Activated CD4-positive, alpha-beta T cell treated with anti-CD3 and anti-CD28 coated beads, Interleukin-2, amount 50 U/mL, for 24 hours (primary cell): Measurements from ENCODE around the gene HIVEP1.

Source experiments
- DNase-seq, 2 donors: peaks; one replicate each; pipeline ENCODE4 v3.0.0-alpha.2; 2020; ENCODE audit warnings: low read depth in 1 of 2, low spot score in 1 of 2

Gene HIVEP1

DNA sequence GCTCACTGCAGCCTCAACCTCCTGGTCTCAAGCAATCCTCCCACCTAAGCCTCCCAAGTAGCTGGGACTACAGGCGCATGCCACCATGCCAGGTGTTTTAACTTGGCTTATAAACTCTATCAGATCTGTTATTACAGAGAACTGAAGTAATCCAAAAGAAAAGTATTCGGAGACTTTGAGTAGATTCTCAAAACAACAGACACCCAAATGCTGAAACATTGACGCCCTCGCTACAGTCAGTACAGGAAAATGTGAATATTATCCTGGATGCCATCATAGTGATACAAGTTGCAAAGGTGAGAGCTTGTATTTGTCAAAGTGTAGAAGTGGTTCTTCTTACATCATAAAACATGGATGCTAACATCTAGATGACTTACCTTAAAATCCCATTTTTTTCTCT, 169.4 kb downstream of the HIVEP1 start:
- DNase-seq, result no peak

DNA sequence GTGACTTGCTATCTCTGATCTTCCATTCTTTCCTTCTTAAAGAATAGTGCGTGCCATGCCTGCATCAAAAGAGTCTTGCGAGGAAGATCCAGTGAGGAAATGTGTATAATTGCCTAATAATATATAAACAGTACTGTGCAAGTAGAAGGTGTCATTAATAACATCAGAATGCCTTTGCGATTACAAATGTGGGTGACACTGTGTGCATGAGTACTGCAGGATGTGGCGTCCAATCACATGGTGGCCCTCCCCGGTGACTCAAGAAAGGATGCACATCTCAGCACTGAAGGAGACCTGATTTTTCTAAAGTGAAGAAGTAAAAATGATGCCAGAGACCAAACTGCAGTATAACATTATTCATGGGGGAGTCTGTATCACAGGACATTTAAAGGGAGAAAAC, 170.6 kb downstream of the HIVEP1 start:
- no peak for DNase-seq

DNA sequence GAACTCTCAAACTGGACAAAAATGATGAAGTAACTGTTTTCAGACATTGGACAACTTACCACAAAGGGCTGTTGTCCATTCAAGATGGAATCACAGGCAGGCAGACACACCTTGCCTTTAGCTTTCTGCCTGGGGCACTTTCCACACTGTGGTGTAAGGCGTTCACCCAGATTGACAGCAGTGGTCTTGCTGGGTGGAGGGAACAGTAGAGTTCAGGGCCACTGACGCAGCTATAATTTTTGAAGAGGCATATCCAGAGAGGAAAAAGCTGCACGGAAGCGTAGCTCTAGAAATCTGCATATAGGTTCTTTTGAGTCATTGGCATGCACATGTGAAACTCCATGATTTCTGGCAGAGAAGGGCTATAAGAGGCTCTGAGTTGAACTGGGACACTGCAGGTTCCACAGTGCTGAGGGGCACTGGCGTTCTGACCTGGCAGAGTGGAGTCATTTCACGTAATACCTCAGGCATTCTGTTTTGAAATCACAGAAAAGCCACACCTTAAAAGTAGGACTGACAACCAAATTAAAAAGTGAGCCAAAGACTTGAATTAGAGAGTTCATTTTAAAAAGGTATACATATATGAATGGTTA, 173.1 kb downstream of the HIVEP1 start:
- DNase-seq, result no peak

DNA sequence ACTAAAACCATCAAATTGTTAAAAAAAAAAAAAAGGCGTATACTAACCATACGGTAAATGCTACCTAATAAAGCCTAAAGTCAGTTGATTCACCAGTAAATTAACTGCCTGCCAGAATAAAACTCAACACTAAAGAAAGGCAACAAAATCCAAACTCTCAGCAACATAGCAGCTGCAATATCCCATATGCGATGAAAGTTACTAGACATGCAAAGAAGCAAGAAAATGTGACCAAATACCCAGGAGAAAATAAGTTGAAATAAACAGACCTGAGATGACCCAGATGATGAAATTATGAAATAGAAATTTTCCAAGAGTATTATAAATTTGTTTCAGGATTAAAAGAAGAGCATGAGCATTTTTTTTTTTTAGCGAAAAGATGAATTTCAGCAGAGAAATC, 174.4 kb downstream of the HIVEP1 start:
- DNase-seq, result no peak

DNA sequence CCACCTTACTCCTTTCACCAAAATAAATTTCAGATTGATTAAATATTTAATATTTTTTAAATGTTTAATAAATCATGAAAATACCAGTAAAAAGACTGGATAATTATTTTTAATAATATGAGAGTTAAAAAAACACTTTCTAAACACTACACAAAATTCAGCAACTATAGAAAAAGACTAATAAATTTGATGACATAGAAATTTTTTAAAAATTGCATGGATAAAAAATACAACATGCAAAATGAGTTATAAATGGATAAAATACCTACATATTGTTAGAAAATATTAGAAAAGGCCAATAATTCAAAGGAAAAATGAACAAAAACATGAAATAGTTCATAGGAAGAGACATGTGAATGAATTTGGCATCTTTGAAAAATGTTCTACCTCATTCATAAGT, 177.0 kb downstream of the HIVEP1 start:
- no peak for DNase-seq

DNA sequence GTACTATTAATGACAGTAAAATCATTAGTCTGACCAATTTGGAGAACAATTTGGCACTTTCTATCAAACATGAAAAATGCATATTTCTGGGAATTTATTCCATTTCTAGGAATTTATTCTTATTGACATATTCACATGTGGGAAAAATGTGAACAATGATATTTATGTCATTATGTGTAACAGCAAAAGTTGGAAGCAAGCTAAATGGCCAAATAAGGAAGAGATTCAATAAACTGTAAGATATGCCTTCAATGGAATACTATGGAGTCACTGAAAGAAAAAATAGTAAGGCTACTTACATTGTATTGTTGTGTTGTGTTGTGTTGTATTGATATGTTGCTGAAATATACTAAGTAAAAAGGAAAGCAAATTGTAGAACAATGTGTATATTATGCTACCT, 177.5 kb downstream of the HIVEP1 start:
- no peak for DNase-seq

DNA sequence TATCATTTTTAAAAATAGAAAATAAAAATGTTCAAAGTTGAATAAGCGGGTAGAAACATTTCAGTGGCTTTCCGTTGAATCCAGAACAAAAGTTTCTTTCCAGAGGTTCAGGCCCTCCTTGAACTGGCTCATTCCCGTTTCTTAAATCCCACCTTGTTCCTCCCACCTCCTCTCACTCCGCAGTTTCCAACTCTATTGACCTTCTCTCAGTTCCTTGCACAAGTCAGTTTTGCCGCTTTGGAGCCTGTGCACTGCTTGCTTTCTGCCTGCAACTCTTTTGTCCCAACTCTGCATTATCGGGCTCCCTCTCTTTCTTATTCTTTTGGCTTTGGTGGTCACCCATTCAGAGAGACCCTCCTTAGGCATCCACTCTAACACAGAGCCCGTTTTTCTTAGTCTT, 178.1 kb downstream of the HIVEP1 start:
- DNase-seq, result no peak

DNA sequence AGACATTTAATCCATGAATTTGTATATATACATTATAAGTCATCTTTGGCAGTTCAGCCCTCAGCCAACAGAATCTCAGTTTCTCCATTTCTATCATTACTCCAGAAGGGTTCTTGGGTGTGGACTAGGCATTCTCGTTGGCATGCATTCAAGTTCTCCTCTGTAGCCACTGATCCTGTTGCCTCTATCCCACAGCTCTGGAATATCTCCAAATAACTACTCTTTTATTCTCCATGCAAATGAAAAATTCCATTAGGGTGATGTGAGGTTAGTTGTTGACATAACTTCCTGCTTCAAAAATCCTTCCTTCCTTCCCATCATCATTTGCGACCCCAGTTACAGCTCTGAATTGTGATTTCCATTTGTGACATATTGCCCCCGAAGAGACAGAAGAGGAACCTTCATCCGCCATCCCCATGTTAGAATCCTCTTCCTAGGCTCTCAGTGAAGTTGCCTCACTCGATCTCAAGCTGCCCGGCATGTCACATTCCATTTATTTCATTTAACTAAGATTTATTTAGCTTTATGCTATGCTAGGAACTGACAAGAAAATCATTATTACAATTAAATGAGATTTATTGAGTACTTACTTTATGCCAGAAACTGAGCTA, 184.3 kb downstream of the HIVEP1 start:
- no peak for DNase-seq

DNA sequence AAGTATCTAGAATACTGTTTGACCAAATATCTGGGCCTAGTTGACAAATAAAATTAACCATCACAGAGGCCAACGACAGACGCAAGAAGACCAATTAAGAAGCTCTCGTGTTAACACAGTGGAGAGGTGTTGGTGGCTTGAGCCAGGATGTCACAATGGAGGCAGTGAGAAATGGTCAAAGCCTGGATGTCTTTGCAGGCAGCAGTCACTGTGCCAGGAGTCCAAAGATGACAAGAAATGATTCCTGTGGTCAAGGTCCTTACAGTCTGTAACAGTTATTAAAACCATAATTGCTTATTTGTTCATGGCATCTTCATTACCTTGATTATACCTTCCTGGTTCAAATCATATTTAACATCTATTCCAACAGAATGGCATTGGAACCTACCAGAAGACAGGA, 186.7 kb downstream of the HIVEP1 start:
- DNase-seq, result no peak

DNA sequence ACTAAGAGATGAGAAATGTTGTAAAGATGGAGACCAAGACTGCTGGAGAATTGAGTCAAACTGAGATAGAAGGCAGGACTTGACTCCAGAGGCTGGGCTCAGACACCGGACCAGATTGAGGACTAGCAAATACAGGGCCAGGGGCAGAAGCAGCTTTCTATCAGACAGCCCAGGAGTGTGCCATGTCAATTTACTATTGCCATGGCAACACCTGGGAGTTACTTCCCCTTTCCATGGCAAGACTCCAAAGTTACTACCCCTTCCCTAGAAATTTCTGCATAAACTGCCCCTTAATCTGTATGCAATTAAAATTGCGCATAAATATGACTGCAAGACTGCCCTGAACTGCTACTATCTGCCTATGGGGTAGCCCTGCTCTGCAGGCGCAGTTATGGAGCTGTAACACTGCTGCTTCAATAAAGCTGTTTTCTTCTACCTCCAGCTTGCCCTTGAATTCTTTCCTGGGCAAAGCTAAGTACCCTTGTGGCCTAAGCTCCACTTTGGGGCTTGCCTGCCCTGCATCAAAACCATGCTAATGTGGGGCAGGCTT, 188.0 kb downstream of the HIVEP1 start:
- DNase-seq, result no peak

DNA sequence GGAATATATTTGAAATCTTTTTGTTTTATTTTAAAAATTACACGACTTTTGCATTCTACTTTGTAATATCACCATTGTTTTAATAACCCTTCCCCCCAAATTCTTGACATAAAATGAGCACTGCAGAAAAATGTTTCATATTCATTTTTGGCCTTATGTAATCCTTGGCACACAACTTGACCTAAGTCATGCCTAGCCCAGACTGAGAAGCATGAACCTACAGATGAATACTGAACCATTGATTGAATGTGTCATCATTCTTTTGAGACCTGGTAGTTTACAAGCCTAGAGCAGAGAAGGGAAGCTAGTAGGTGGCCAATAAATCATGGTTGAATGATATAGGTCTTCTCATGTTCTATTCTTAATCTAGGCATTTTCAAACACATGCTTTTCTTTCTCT, 188.6 kb downstream of the HIVEP1 start:
- no peak for DNase-seq

DNA sequence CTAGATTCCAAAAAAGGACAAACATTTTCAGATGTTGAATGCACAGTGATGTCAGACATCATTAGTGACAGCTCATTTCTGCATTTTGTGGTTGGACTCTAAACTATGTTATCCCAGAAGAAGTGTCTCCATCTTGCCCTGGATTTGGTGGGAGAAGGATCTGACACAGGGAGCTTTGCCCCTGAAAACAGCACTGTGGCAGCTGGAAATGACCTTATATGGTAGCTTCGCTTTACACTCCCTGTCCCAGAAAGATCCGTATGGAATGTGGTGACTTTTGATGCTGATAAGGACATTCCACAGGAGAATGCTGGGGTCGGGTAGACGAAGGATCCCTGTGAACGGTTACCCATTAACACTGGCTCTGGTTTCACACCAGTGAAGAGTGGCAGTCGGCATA, 190.9 kb downstream of the HIVEP1 start:
- no peak for DNase-seq

DNA sequence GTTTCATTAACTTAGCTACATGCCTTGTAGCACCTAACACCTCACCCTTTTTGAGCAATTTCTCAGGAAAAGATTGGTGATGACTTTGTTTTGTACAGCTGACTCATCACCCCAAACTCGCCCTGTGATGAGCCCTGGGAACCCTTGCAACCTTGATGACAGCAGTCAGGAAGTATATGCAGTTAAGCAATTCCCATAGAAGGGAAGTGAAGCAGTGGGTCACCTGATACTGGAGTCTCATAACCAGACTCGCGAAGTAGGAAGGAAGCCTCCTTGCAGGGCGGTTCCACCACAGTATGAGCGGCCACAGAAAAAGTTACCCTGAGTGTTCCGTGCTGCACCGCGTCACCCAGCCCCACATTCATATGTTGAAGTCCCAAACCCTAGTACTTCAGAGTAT, 196.1 kb downstream of the HIVEP1 start:
- DNase-seq, result no peak

DNA sequence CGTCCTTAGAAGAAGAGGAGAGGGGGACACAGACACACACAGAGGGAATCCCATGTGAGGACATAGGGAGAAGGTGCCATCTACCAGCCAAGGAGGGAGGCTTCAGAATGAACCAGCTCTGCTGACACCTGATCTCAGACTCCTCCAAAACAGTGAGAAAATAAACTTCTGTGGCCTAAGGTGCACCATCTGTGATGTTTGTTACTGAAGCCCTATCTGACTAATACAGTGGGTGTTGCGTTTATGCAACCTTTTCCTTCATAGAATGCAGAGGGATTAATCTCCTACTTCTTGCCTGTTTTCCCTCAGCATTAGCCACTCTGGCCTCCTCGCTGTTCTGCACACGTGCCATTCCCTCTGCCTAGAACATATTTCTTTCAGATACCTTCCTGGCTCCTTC, 196.6 kb downstream of the HIVEP1 start:
- no peak for DNase-seq
